Astrocyte (in vitro differentiated cells and primary cell): Measurements from ENCODE around the gene FRS2. TPM values are rescaled to one million over a fixed set of nuclear protein-coding genes. Genes with fewer than 3 reads are reported as not detected.

ENCODE experiments used
- DNase-seq: peaks from one replicate; pipeline ENCODE4 v3.0.0-alpha.2; 2010; ENCODE audit warnings: low read depth
- FAIRE-seq: peaks from 2 replicates; lab custom pipeline; 2011; peaks lifted over from hg19 to GRCh38; lab: Jason Lieb, UNC
- H2AFZ ChIP-seq: 2 replicates; pipeline ENCODE4 v1.6.0; 2012; ENCODE audit warnings: low read depth, low read length, inconsistent platforms
- H3K27ac ChIP-seq: 2 replicates; pipeline ENCODE4 v1.5.1; 2011; ENCODE audit warnings: low read depth, low read length, inconsistent platforms
- H3K27me3 ChIP-seq: 2 replicates; pipeline ENCODE4 v1.6.0; 2011; ENCODE audit warnings: low read length, inconsistent platforms; ENCODE audit not compliant: insufficient read depth
- H3K36me3 ChIP-seq: 2 replicates; pipeline ENCODE4 v1.5.1; 2011; ENCODE audit warnings: low read length, inconsistent platforms; ENCODE audit not compliant: insufficient read depth
- H3K4me1 ChIP-seq: 2 replicates; pipeline ENCODE4 v1.5.1; 2011; ENCODE audit warnings: low read length, inconsistent platforms; ENCODE audit not compliant: insufficient read depth
- H3K4me2 ChIP-seq: 2 replicates; pipeline ENCODE4 v1.6.0; 2012; ENCODE audit warnings: low read length, inconsistent platforms
- H3K4me3 ChIP-seq: 2 replicates; pipeline ENCODE4 v1.5.1; 2011; ENCODE audit warnings: low read depth, mild to moderate bottlenecking, low read length, inconsistent platforms; ENCODE audit not compliant: insufficient read depth
- H3K79me2 ChIP-seq: 2 replicates; pipeline ENCODE4 v1.6.0; 2012; ENCODE audit warnings: mild to moderate bottlenecking, low read length, inconsistent platforms; ENCODE audit not compliant: insufficient read depth
- H3K9ac ChIP-seq: 2 replicates; pipeline ENCODE4 v1.6.0; 2012; ENCODE audit warnings: mild to moderate bottlenecking, low read length, inconsistent platforms
- H3K9me3 ChIP-seq: 2 replicates; pipeline ENCODE4 v1.5.1; 2012; ENCODE audit warnings: low read depth, mild to moderate bottlenecking, low read length, inconsistent platforms; ENCODE audit not compliant: insufficient read depth
- H4K20me1 ChIP-seq: 2 replicates; pipeline ENCODE4 v1.6.0; 2012; ENCODE audit warnings: low read length, inconsistent platforms; ENCODE audit not compliant: insufficient read depth
- H3K27ac Mint-ChIP-seq: one replicate; pipeline ENCODE4 v1.8.0; 2021; ENCODE audit warnings: mild to moderate bottlenecking, mixed read lengths; ENCODE audit not compliant: unreplicated experiment
- H3K27me3 Mint-ChIP-seq: one replicate; pipeline ENCODE4 v1.8.0; 2021; ENCODE audit warnings: low read depth, mixed read lengths; ENCODE audit not compliant: unreplicated experiment
- H3K36me3 Mint-ChIP-seq: one replicate; pipeline ENCODE4 v1.8.0; 2021; ENCODE audit warnings: low read depth, mixed read lengths; ENCODE audit not compliant: unreplicated experiment
- H3K4me1 Mint-ChIP-seq: one replicate; pipeline ENCODE4 v1.8.0; 2021; ENCODE audit warnings: low read depth, mixed read lengths; ENCODE audit not compliant: unreplicated experiment
- H3K4me3 Mint-ChIP-seq: one replicate; pipeline ENCODE4 v1.8.0; 2021; ENCODE audit warnings: mild to moderate bottlenecking, moderate library complexity, mixed read lengths; ENCODE audit not compliant: unreplicated experiment
- H3K9me3 Mint-ChIP-seq: one replicate; pipeline ENCODE4 v1.8.0; 2021; ENCODE audit warnings: mild to moderate bottlenecking, mixed read lengths; ENCODE audit not compliant: unreplicated experiment
- CTCF ChIP-seq: IDR thresholded peaks from 2 replicates; pipeline ENCODE4 v1.5.1; 2011; ENCODE audit warnings: low read depth, mild to moderate bottlenecking, inconsistent platforms, low read length, moderate library complexity; ENCODE audit not compliant: insufficient read depth
- EZH2 ChIP-seq: IDR thresholded peaks from 2 replicates; pipeline ENCODE4 v1.6.1; 2012; ENCODE audit warnings: mild to moderate bottlenecking, low read length, inconsistent platforms; ENCODE audit not compliant: insufficient read depth
- total RNA-seq: library from RNA; stranded (reverse); gene quantifications from 2 replicates; pipeline ENCODE4 v1.2.1, GENCODE V29; 2021

The FRS2 gene
- total RNA-seq, 1 donor from 2014 or later, result 60.9 TPM

GRCh38 chr12:69563166-69563762, 93.1 kb downstream of the FRS2 start:
- Histone ChIP-seq H3K79me2 (peaks cover 35% of the 10 kb centered on the region), H3K9me3 (no peaks in the 10 kb centered on the region), H3K4me3 (no peak overlapping the region), H3K4me2 (no peak overlapping the region), H2AFZ (no peak overlapping the region), H3K9ac (no peak overlapping the region), H4K20me1 (no peaks in the 10 kb centered on the region), H3K4me1 (no peaks in the 10 kb centered on the region), H3K27me3 (no peaks in the 10 kb centered on the region), H3K36me3 (peaks cover 10% of the 10 kb centered on the region), H3K27ac (no peak overlapping the region)
- no peak overlapping the region for H3K4me3 Mint-ChIP-seq
- H3K27ac Mint-ChIP-seq, result no peak overlapping the region
- no peaks in the 10 kb centered on the region for H3K9me3 Mint-ChIP-seq
- DNase-seq (no peak), FAIRE-seq (no peak)
- TF ChIP-seq EZH2 (no peak), CTCF (no peak)
- peaks cover 9% of the 10 kb centered on the region for H3K36me3 Mint-ChIP-seq
- H3K27me3 Mint-ChIP-seq, result no peaks in the 10 kb centered on the region
- H3K4me1 Mint-ChIP-seq, result peaks cover 4% of the 10 kb centered on the region

- Histone ChIP-seq H3K27me3 (no peaks in the 10 kb centered on the region), H3K4me1 (peaks cover 19% of the 10 kb centered on the region), H3K4me2 (no peak overlapping the region), H3K4me3 (no peak overlapping the region), H3K27ac (no peak overlapping the region), H2AFZ (no peak overlapping the region), H3K9ac (no peak overlapping the region), H3K36me3 (peaks cover 13% of the 10 kb centered on the region), H3K79me2 (peaks cover 8% of the 10 kb centered on the region), H3K9me3 (no peaks in the 10 kb centered on the region), H4K20me1 (no peaks in the 10 kb centered on the region)
- no peak for DNase-seq
- H3K36me3 Mint-ChIP-seq, result peaks cover 12% of the 10 kb centered on the region
- no peak for TF ChIP-seq CTCF
- TF ChIP-seq EZH2, result no peak
- no peak overlapping the region for H3K4me3 Mint-ChIP-seq
- H3K27me3 Mint-ChIP-seq, result no peaks in the 10 kb centered on the region
- no peak for FAIRE-seq
- H3K9me3 Mint-ChIP-seq, result no peaks in the 10 kb centered on the region
- H3K4me1 Mint-ChIP-seq, result peaks cover 17% of the 10 kb centered on the region
- no peak overlapping the region for H3K27ac Mint-ChIP-seq
Measured at GRCh38 chr12:69566603-69567002, 96.4 kb downstream of the FRS2 start.

- Mint-ChIP-seq H3K9me3 (no peaks in the 10 kb centered on the region), H3K4me3 (no peak overlapping the region), H3K27me3 (no peaks in the 10 kb centered on the region), H3K27ac (no peak overlapping the region), H3K36me3 (peaks cover 8% of the 10 kb centered on the region), H3K4me1 (peaks cover 17% of the 10 kb centered on the region)
- Histone ChIP-seq H3K27me3 (no peaks in the 10 kb centered on the region), H3K27ac (peak overlapping the region; percentile 85), H3K36me3 (peaks cover 25% of the 10 kb centered on the region), H3K4me3 (peak overlapping the region; percentile 6), H4K20me1 (no peaks in the 10 kb centered on the region), H2AFZ (no peak overlapping the region), H3K9ac (peak overlapping the region; percentile 63), H3K9me3 (no peaks in the 10 kb centered on the region), H3K4me2 (peak overlapping the region; percentile 67), H3K4me1 (peaks cover 19% of the 10 kb centered on the region), H3K79me2 (peaks cover 8% of the 10 kb centered on the region)
- TF ChIP-seq EZH2 (no peak), CTCF (no peak)
- DNase-seq (peak; percentile 64), FAIRE-seq (peak; percentile 80)
Measured at GRCh38 chr12:69569236-69569635, 99.0 kb downstream of the FRS2 start.
